ENCODE data around the gene STKLD1. TPM values are rescaled to one million over a fixed set of nuclear protein-coding genes. Genes with fewer than 3 reads are reported as not detected.
"Not testable (repeated sequence)": the region's sequence is repeated elsewhere in the genome, so short reads cannot be mapped to it uniquely, and the experiment has no call there.

The STKLD1 gene
- total RNA-seq, 4 donors from 2014 or later = 0.94 TPM; not detected in 3

DNA sequence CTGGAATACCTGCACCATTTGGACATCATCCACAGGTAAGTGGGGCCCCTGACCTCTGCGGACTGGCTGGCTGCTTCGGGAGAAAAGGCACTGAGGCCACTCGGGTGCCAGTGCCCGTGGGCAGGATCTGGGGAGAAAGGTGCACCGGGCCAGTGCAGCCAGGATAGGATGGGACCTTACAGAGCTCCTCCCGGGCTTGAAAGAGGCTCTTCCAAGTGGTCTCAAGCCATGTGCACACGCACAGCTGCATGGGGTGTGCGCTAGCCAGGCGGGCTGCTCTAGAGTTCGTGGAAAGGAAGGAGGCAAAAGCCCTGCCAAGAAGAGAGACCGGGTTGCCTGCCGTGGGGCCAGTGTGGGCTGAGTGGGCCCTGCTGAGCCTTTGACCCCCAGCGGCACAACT is 13.4 kb downstream of the STKLD1 start:
- H3K4me1 ChIP-seq = no peaks in the 10 kb centered on the region
- no peak for DNase-seq
- no peak for TF ChIP-seq POLR2A (IDR thresholded peaks at IDR 0.05)
- TF ChIP-seq, protein P1, sequence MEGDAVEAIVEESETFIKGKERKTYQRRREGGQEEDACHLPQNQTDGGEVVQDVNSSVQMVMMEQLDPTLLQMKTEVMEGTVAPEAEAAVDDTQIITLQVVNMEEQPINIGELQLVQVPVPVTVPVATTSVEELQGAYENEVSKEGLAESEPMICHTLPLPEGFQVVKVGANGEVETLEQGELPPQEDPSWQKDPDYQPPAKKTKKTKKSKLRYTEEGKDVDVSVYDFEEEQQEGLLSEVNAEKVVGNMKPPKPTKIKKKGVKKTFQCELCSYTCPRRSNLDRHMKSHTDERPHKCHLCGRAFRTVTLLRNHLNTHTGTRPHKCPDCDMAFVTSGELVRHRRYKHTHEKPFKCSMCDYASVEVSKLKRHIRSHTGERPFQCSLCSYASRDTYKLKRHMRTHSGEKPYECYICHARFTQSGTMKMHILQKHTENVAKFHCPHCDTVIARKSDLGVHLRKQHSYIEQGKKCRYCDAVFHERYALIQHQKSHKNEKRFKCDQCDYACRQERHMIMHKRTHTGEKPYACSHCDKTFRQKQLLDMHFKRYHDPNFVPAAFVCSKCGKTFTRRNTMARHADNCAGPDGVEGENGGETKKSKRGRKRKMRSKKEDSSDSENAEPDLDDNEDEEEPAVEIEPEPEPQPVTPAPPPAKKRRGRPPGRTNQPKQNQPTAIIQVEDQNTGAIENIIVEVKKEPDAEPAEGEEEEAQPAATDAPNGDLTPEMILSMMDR (IDR thresholded peaks at IDR 0.05) = no peak
- H3K27ac ChIP-seq = no peak overlapping the region
- no peak overlapping the region for H3K4me3 ChIP-seq
- no peaks in the 10 kb centered on the region for H3K9me3 ChIP-seq
- H3K27me3 ChIP-seq = no peaks in the 10 kb centered on the region
- H3K36me3 ChIP-seq = no peaks in the 10 kb centered on the region

DNA sequence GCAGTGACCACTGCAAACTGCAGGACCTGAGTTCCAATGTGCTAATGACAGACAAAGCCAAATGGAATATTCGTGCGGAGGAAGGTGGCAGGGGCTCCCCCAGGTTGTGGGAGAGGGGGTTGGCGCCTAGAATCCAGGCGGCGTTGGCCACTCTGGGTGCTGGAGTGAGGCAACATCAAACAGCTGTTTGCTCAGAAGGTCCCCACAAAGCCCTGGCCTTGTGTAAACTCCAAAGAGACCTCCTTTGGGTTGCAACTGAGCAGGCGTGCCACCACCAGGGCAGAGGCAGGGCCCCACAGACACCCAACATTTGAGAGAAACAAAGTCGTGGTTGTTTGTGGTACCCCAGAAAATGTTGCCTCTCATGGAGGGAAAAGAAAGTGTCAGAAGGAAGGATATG is 14.5 kb downstream of the STKLD1 start:
- no peaks in the 10 kb centered on the region for H3K9me3 ChIP-seq
- no peaks in the 10 kb centered on the region for H3K36me3 ChIP-seq
- DNase-seq = no peak
- H3K27ac ChIP-seq = no peak overlapping the region
- no peaks in the 10 kb centered on the region for H3K27me3 ChIP-seq
- TF ChIP-seq, protein P1 (IDR thresholded peaks at IDR 0.05) = no peak
- no peak for TF ChIP-seq POLR2A (IDR thresholded peaks at IDR 0.05)
- no peak overlapping the region for H3K4me3 ChIP-seq
- H3K4me1 ChIP-seq = no peaks in the 10 kb centered on the region

DNA sequence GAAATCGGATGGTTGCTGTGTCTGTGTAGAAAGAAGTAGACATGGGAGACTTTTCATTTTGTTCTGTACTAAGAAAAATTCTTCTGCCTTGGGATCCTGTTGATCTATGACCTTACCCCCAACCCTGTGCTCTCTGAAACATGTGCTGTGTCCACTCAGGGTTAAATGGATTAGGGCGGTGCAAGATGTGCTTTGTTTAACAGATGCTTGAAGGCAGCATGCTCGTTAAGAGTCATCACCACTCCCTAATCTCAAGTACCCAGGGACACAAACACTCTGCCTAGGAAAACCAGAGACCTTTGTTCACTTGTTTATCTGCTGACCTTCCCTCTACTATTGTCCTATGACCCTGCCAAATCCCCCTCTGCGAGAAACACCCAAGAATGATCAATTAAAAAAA is 15.3 kb downstream of the STKLD1 start:
- not testable (repeated sequence) for H3K27ac ChIP-seq, H3K27me3 ChIP-seq, H3K4me1 ChIP-seq, H3K36me3 ChIP-seq, H3K4me3 ChIP-seq, DNase-seq, H3K9me3 ChIP-seq

DNA sequence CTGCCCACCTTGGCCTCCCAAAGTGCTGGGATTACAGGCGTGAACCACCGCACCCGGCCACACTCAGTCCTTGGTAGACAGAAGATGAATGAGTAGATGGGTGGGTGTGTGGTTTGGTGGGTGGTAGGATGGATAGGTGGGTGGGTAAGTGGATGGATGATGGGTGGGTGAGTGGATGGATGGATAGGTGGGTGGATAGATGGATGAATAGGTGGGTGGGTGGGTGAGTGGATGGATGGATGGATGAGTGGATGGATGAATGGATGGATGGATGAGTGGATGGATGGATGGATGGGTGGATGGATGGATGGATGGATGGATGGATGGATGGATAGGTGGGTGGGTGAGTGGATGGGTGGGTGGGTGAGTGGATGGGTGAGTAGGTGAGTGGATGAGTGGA is 16.1 kb downstream of the STKLD1 start:
- H3K27me3 ChIP-seq, H3K36me3 ChIP-seq, DNase-seq: not testable (repeated sequence)

DNA sequence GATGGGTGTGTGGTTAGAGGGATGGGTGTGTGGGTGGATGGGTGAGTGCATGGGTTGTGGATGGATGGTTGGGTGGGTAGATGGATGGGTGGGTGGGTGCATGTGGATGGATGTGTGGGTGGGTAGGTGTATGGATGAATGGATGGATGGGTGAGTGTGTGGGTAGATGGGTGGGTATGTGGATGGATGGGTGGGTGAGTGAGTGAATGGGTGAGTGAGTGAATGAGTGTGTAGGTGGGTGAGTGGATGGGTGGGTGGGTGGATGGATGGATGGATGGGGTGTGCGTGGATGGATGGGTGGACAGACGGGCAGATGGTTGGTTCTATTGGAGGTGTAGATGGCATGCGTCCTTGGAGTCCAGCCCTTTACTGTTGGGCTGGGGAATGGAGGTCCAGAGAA is 17.2 kb downstream of the STKLD1 start:
- no peaks in the 10 kb centered on the region for H3K36me3 ChIP-seq
- H3K4me1 ChIP-seq = no peaks in the 10 kb centered on the region
- TF ChIP-seq, protein P1 (IDR thresholded peaks at IDR 0.05) = no peak
- TF ChIP-seq POLR2A (IDR thresholded peaks at IDR 0.05) = no peak
- H3K4me3 ChIP-seq = no peak overlapping the region
- H3K9me3 ChIP-seq = no peaks in the 10 kb centered on the region
- no peaks in the 10 kb centered on the region for H3K27me3 ChIP-seq
- no peak overlapping the region for H3K27ac ChIP-seq
- DNase-seq = no peak

More for the DNA sequence above, 16.1 kb downstream of the STKLD1 start:
- not testable (repeated sequence) for H3K9me3 ChIP-seq, H3K27ac ChIP-seq, H3K4me1 ChIP-seq, H3K4me3 ChIP-seq

DNA sequence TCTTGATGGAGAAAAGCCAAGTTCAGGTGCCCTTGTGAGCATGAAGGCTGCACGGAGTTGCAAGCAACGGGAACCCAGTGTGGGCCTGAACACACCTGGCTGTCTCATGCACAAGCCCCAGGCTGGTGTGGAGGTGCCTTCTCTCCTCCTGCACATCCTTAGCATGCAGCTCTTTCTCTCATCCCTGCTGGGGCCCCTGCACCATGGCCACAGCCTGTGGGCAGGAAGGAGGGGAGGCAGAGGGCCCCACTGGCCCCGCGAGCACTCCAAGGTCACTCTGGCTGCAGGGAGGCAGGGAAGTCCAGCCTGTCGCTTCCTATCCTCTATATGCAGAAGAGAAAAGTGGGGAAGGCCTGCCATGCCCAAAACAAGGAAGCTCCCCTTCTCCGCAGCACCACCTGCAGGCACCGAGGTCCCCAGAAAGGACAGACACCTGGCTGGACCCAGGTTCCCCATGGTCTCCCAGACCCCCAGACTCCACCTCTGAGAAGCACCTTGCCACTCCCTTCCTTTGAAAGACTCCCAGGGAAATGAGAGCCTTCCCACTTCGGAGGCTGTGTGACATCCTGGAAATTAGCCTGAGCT is 18.6 kb downstream of the STKLD1 start:
- H3K4me3 ChIP-seq = no peak overlapping the region
- DNase-seq = no peak
- no peaks in the 10 kb centered on the region for H3K4me1 ChIP-seq
- H3K27me3 ChIP-seq = no peaks in the 10 kb centered on the region
- TF ChIP-seq POLR2A (IDR thresholded peaks at IDR 0.05) = no peak
- TF ChIP-seq, protein P1 (IDR thresholded peaks at IDR 0.05) = no peak
- no peaks in the 10 kb centered on the region for H3K36me3 ChIP-seq
- no peak overlapping the region for H3K27ac ChIP-seq
- no peaks in the 10 kb centered on the region for H3K9me3 ChIP-seq

DNA sequence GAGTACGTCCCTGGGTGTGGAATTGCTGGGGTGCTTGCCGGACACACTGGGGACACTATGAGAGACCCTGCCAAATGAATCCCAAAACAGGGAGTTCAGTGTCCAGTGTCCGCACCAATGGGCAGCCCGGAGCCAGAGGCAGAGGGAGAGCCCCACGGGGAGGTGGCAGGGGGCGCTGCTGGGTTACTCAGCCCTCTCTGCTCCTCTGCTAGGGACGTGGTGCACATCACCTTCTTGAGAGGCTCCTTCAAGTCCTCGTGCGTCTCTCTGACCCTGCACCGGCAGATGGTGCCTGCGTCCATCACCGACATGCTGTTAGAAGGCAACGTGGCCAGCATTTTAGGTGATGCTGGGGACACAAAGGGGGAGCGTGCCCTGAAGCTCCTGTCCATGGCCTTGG is 20.8 kb downstream of the STKLD1 start:
- no peaks in the 10 kb centered on the region for H3K27me3 ChIP-seq
- DNase-seq = no peak
- H3K9me3 ChIP-seq = no peaks in the 10 kb centered on the region
- no peak overlapping the region for H3K27ac ChIP-seq
- no peaks in the 10 kb centered on the region for H3K4me1 ChIP-seq
- no peak overlapping the region for H3K4me3 ChIP-seq
- peaks cover 0 to under 1% (median 0%) of the 10 kb centered on the region in 3 donors for H3K36me3 ChIP-seq
- TF ChIP-seq, protein P1 (IDR thresholded peaks at IDR 0.05) = peak in 1 of 6 experiments; percentile 16
- TF ChIP-seq POLR2A (IDR thresholded peaks at IDR 0.05) = no peak
